ENCODE measurements around the gene ATP6V1C2.
A peak's percentile ranks its signal among the peaks of the same experiment; 100 is the strongest.

The ATP6V1C2 gene

DNA sequence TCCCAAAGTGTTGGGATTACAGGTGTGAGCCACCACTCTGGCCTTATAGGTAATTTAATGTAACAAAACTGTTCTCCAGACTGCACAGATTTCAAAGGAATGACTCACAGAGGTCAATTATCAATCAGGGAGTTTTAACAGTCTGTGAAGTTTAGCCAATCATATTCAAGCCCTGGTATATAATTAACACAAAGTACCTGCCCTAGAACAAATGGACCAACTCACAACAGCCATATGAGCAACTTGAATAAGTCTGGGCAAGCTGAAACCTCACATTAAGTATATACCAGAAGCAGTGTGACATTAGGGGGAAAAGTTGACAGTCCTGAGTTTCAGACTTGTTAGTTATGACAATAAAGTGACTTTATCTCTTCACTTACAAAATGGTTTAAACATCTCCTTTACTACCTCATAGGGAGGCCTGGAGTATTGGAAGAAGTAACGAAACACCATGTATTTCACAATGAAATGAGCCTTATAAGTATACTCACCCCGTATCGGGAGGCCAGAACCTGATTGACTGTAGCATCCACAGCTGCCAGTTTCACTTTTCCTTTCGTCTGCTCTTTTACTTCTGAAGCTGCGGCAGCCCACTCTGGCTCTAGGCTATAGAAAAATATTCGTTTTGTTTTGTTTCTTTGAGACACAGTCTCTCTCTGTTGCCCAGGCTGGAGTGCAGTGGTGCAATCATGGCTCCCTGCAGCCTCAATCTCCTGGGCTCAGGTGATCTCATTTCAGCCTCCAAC lies 69.0 kb downstream of the ATP6V1C2 start:
- H3K4me3 ChIP-seq (ENCODE audit: low read length, poor library complexity, severe bottlenecking), result no peak overlapping the region
- no peaks in the 10 kb centered on the region for H3K27me3 ChIP-seq (ENCODE audit: insufficient read depth, low read length, poor library complexity, severe bottlenecking)
- H4K20me1 ChIP-seq (ENCODE audit: insufficient read depth, low read length, poor library complexity, severe bottlenecking), result peaks cover 22% of the 10 kb centered on the region
- H3K79me2 ChIP-seq (ENCODE audit: insufficient read depth, low read length), result peaks cover 8% of the 10 kb centered on the region; the same call in 1 of the 2 replicates
- no peak overlapping the region for H2AFZ ChIP-seq (ENCODE audit: low read length)
- H3K4me1 ChIP-seq (ENCODE audit: insufficient read depth, low read length, poor library complexity, severe bottlenecking), result no peaks in the 10 kb centered on the region
- H3K4me2 ChIP-seq (ENCODE audit: low read depth, low read length, poor library complexity, severe bottlenecking), result no peak overlapping the region
- H3F3A ChIP-seq (ENCODE audit: low read depth), result no peaks in the 10 kb centered on the region
- H3K9me3 ChIP-seq (ENCODE audit: insufficient read depth, low read depth, low read length), result no peaks in the 10 kb centered on the region
- no peaks in the 10 kb centered on the region for H3K9me2 ChIP-seq (replicated peaks; ENCODE audit: low read depth, low read length)
- TF ChIP-seq, protein P1, sequence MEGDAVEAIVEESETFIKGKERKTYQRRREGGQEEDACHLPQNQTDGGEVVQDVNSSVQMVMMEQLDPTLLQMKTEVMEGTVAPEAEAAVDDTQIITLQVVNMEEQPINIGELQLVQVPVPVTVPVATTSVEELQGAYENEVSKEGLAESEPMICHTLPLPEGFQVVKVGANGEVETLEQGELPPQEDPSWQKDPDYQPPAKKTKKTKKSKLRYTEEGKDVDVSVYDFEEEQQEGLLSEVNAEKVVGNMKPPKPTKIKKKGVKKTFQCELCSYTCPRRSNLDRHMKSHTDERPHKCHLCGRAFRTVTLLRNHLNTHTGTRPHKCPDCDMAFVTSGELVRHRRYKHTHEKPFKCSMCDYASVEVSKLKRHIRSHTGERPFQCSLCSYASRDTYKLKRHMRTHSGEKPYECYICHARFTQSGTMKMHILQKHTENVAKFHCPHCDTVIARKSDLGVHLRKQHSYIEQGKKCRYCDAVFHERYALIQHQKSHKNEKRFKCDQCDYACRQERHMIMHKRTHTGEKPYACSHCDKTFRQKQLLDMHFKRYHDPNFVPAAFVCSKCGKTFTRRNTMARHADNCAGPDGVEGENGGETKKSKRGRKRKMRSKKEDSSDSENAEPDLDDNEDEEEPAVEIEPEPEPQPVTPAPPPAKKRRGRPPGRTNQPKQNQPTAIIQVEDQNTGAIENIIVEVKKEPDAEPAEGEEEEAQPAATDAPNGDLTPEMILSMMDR (conservative IDR thresholded peaks at IDR 0.05; ENCODE audit: low read length), result no peak
- no peak for TF ChIP-seq EZH2phosphoT487 (IDR thresholded peaks at IDR 0.05; ENCODE audit: borderline replicate concordance)
- no peak overlapping the region for H3K9ac ChIP-seq (ENCODE audit: low read depth, low read length, poor library complexity, severe bottlenecking)
- peaks cover 93% of the 10 kb centered on the region for H3K36me3 ChIP-seq (ENCODE audit: insufficient read depth, low read length)

DNA sequence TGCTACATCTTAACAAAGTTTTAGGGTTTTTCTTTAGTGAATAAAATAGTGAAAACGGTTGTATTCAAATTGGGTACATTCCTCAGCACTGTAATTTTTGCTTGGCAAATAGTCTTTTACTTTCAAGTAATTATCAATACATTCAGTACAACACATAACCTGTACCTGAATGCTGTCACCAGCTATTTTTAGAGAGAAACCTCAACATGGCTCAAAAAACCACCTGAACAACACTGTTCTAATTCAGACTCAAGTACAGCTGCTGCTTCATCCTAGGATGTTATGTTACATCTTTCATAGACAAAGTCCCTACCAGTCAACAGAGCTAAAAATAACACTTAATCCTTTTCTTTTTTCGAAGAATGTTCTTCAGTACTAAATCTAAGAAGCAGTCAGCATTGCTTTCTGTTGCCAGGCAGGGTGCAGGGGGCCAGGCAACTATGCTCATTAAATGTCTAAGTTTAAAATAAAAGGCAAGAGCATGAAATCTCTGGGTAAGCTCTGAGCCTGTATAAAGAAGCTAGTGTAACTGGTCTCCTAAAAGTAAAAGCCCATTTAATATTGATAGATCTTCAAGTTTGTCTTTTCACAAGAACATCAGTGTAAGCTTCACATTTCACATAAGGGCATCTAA lies 70.7 kb downstream of the ATP6V1C2 start:
- Histone ChIP-seq H3K36me3 (ENCODE audit: insufficient read depth, low read length) (peaks cover 93% of the 10 kb centered on the region), H4K20me1 (ENCODE audit: insufficient read depth, low read length, poor library complexity, severe bottlenecking) (peaks cover 31% of the 10 kb centered on the region)
- TF ChIP-seq EZH2phosphoT487 (IDR thresholded peaks at IDR 0.05; ENCODE audit: borderline replicate concordance), result no peak
- TF ChIP-seq, protein P1 (conservative IDR thresholded peaks at IDR 0.05; ENCODE audit: low read length), result no peak

DNA sequence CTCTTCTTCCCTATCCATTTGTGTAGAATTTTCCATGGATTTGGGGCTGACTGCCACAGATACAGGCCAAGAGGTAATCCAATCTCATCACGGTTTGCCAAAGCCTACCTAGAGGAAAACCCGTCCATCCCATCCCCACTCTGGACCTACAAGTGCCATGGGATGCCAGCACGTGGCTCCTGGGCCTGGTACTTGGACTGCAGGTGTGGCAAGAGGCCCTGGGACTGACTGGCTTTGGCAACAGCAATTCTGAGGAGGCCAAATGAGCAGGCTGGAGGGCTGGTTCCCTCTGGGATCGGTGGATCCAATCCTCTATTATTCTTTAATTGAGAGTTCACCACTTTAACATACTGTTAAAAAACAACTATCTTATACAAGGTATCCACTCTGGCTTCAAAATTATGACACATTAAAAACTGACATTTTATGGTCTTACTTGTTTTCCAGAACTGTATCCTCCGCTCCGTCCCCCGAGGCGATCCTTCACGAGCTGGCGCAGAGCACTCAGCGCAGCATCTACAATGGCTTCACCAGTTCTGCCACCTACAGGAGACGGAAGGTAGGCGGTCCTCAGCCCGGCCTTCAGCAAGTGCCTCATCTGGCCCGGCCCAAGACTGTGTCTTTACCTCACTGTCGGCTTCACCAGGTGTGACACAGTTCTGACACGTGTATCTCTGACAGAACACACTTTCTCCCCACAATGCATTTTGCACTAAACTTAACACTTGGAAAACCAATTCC lies 71.4 kb downstream of the ATP6V1C2 start:
- TF ChIP-seq, protein P1 (conservative IDR thresholded peaks at IDR 0.05; ENCODE audit: low read length), result peak; percentile 23; the same call in 1 of the 2 replicates
- TF ChIP-seq EZH2phosphoT487 (IDR thresholded peaks at IDR 0.05; ENCODE audit: borderline replicate concordance), result no peak
- H3K9me2 ChIP-seq (replicated peaks; ENCODE audit: low read depth, low read length), result no peaks in the 10 kb centered on the region
- H3K4me1 ChIP-seq (ENCODE audit: insufficient read depth, low read length, poor library complexity, severe bottlenecking), result no peaks in the 10 kb centered on the region
- no peaks in the 10 kb centered on the region for H3K27me3 ChIP-seq (ENCODE audit: insufficient read depth, low read length, poor library complexity, severe bottlenecking)
- peaks cover 23% of the 10 kb centered on the region; the same call in 1 of the 2 replicates for H3K79me2 ChIP-seq (ENCODE audit: insufficient read depth, low read length)
- H3F3A ChIP-seq (ENCODE audit: low read depth), result no peaks in the 10 kb centered on the region
- H3K4me2 ChIP-seq (ENCODE audit: low read depth, low read length, poor library complexity, severe bottlenecking), result no peak overlapping the region
- no peak overlapping the region for H3K4me3 ChIP-seq (ENCODE audit: low read length, poor library complexity, severe bottlenecking)
- no peaks in the 10 kb centered on the region for H3K9me3 ChIP-seq (ENCODE audit: insufficient read depth, low read depth, low read length)
- H4K20me1 ChIP-seq (ENCODE audit: insufficient read depth, low read length, poor library complexity, severe bottlenecking), result peaks cover 38% of the 10 kb centered on the region
- H2AFZ ChIP-seq (ENCODE audit: low read length), result no peak overlapping the region
- peaks cover 93% of the 10 kb centered on the region for H3K36me3 ChIP-seq (ENCODE audit: insufficient read depth, low read length)
- H3K9ac ChIP-seq (ENCODE audit: low read depth, low read length, poor library complexity, severe bottlenecking), result no peak overlapping the region

More for the DNA sequence above, 70.7 kb downstream of the ATP6V1C2 start:
- H3F3A ChIP-seq (ENCODE audit: low read depth), result no peaks in the 10 kb centered on the region
- no peak overlapping the region for H3K4me3 ChIP-seq (ENCODE audit: low read length, poor library complexity, severe bottlenecking)
- no peaks in the 10 kb centered on the region for H3K27me3 ChIP-seq (ENCODE audit: insufficient read depth, low read length, poor library complexity, severe bottlenecking)
- no peaks in the 10 kb centered on the region for H3K9me3 ChIP-seq (ENCODE audit: insufficient read depth, low read depth, low read length)
- no peaks in the 10 kb centered on the region for H3K4me1 ChIP-seq (ENCODE audit: insufficient read depth, low read length, poor library complexity, severe bottlenecking)
- H3K79me2 ChIP-seq (ENCODE audit: insufficient read depth, low read length), result peaks cover 17% of the 10 kb centered on the region; the same call in 1 of the 2 replicates
- no peaks in the 10 kb centered on the region for H3K9me2 ChIP-seq (replicated peaks; ENCODE audit: low read depth, low read length)
- no peak overlapping the region for H3K4me2 ChIP-seq (ENCODE audit: low read depth, low read length, poor library complexity, severe bottlenecking)
- no peak overlapping the region for H2AFZ ChIP-seq (ENCODE audit: low read length)
- H3K9ac ChIP-seq (ENCODE audit: low read depth, low read length, poor library complexity, severe bottlenecking), result no peak overlapping the region
